ENCODE data around the gene ZNF284.

Gene ZNF284

DNA sequence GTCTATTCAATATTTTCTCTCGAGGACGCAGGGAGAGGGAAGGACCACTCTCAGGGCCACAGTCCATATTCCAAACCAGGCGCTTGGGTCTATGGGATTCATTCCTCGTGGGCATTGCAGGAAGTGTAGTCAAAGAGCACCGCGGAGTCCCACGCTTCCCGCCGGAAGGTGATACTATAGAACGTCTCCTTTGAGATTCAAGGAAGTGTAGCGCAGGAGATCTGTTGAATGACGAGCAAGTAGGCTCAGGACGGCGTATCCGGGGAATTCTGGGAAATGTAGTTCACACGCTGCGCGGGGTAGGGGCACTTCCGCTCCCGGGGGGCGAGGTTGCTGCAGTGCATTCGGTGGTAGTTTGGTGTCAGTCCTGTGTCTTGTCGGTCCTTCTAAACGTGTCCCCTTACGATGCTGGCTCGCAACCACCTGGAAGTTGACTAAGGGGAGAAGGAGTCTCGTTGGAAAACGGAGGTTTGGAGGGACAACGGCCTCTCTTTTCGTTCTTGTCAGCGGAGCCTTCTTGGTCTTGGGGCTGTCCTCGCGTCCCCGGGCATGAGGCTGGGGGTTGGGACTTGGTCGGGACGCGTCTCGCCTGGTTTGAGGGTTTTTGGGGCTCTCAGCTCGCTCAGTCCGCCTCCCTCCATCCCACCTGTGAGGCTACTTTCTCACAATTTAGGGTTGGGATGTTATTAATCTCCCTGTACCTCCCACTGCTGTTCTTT, at the start of gene ZNF284:
ZNF284 (plus strand) TSS at position 336 of the 719 bp plus-strand sequence. CDS start 4,231 bp downstream, outside the sequence.
- peak; percentile 52 to 76 (median 68) for DNase-seq (ENCODE audit: low read depth in 4 of 4, low spot score in 1 of 4)

DNA sequence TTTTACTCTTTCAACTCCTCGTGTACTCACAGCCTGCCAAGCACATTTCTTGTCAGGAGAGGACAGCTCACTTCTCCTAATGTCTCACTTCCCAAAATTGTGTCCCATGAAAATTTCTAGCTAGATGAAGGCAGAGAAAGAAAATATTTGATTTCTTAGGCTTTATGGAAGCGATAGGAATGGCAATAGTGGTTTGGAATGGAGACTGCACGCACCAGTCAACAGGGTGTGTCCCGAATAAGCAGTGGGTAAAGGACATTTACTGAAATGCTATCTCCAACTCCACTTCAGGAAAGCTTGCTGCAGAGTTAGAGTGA, 47.1 kb upstream of the ZNF284 start:
- no peak for DNase-seq (ENCODE audit: low read depth in 4 of 4, low spot score in 1 of 4)

DNA sequence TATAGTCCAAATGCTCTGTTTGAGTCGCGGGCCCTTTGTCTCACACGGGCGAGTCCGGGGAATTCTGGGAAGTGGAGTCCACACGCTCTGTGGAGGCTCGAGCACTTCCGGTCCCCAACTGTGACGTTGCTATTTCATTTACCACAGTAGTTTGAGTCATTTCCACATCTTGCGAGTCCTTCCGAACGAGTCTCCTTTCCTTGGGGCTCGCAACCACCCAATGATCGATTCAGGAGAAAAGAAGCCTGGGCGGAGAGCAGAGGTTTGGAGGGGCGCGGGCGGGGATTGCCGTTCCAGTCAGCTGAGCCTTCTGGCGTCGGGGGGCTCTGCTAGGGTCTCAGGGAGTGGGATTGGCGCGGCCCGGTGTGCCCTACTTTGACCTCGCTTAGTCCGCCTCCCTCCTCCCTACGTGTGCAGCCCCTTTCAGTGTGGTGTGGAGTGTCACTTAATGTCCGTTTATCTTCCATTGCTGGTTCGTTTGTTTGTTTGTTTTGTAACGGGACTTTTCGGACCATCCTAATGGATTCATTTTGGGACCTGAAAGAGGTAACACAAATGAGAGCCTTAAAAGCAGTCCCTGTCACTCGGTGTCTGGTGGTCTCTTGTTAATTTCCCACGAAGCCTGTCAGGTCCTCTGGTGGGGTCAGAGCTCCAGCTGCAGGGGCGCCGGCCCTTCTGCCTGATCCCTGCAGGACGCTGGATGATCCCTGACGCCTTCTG, 46.6 kb upstream of the ZNF284 start, which contains the start of gene ZNF222:
ZNF222 (plus strand) TSS at position 163 of the 720 bp plus-strand sequence; CDS start at position 221, 58 bp downstream.
- DNase-seq (ENCODE audit: low read depth in 4 of 4, low spot score in 1 of 4), result peak; percentile 42 to 61 (median 58)

DNA sequence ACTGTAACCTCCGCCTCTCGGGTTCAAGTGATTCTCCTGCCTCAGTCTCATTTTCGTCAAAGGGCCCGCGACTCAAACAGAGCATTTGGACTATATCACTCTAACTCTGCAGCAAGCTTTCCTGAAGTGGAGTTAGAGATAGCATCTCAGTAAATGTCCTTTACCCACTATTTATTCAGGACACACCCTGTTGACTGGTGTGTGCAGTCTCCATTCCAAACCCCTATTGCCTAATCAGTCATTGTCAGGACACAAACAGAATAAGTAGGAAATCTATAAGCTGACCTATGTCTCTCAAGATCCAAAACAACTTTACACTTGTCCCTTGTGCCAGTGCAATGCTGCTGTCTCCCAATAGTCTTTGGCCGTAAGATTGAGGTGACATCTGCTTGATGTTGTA, 45.3 kb upstream of the ZNF284 start:
- DNase-seq (ENCODE audit: low read depth in 4 of 4, low spot score in 1 of 4), result no peak

DNA sequence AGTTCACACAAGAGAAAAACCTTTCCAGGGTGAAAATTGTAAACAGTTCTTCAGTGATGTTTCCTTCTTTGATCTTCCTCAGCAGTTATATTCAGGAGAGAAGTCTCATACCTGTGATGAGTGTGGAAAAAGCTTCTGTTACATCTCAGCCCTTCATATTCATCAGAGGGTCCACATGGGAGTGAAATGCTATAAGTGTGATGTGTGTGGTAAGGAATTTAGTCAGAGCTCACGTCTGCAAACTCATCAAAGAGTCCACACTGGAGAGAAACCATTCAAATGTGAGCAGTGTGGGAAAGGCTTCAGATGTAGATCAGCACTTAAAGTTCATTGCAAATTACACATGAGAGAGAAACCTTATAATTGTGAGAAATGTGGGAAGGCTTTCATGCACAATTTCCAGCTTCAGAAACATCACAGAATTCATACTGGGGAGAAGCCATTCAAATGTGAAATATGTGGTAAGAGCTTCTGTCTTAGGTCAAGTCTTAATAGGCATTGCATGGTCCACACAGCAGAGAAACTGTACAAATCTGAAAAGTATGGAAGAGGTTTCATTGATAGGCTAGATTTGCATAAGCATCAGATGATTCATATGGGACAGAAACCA, 39.9 kb upstream of the ZNF284 start:
- no peak for DNase-seq (ENCODE audit: low read depth in 4 of 4, low spot score in 1 of 4)

DNA sequence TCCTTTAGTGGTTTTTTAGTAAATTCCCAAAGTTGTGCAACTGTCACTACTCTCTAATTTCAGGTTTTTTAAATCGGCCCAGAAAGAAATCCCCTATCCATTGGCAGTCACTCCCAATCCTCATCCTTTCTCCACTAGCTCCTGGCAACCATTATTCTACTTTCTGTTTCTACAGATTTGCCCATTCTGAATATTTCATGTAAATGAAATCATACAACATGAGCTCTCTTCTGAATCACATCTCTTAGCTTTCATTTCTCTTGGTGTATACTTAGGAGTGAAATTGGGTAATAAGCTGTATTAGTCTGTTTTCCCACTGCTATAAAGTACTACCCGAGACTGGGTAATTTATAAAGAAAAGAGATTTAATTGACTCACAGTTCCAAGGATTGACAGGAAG, 29.8 kb upstream of the ZNF284 start:
- DNase-seq (ENCODE audit: low read depth in 4 of 4, low spot score in 1 of 4), result no peak

DNA sequence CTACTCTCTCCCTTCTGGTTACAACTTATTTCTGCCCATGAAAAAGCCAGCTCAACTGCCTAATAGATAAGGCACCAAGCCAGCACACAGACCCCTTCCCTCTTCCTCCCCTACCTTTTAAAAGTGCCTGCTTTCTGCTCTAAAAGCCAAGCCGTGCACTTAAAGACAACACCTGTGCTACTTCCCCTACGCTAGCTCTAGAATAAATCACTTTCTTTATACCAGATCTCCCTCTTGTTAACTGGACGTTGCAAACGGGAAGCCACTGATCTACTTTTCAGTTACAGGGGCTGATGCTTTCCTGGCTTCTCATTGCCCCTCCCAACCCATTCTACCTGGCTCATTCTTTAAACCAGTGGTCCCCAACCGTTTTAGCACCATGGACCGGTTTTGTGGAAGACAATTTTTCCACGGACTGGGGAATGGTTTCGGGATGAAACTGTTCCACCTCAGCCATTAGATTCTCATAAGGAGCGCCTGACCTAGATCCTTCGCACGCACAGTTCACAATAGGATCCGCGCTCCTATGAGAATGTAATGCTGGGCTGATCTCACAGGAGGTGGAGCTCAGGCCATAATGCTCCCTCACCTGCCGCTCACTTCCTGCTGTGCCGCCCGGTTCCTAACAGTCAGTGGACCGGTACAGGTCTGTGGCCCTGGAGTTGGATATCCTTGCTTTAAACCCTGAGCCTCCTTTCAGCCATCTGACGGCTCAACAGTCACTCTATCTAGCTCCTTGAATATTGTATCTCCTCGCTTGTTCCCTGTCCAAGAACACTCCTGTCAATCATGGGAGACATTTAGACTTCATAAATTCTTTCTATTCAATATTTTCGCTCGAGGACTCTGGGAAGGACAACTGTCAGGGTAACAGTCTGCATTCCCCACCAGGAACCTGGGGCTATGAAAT, 21.0 kb upstream of the ZNF284 start:
- no peak for DNase-seq (ENCODE audit: low read depth in 4 of 4, low spot score in 1 of 4)

DNA sequence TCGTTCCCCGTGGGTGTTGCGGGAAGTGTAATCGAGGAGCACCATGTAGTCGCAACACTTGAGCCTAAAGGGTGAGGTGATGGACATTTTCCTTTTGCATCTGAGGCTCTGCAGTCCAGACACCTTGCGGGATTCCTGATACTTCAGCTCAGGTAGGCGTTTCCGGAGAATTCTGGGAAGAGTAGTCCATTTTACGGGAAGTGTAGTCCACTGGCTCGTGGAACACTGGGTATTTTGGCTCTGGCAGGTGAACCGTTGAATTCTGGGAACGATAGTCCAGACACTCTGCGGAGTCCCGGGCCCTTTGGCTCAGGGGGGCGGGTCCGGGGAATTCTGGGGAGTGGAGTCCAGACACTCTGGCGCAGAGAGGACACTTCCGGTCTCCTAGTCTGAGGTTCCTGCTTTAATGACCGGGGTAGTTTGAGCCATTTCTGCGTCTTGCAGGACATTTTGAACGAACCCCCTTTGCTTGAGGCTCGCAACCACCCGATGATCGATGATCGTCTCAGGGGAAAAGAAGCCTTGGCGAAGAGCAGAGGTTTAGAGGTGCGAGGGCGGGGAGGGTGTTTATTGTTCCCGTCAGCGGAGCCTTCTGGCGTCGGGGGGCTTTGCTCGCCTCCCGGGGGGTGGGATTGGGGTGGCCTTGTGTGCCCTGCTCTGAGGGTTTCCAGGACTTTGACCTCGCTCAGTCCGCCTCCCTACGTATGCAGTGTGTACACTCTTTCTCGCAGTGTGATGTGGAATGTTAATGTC, 20.1 kb upstream of the ZNF284 start, which contains the start of gene ZNF223:
ZNF223 (plus strand) TSS at position 387 of the 753 bp plus-strand sequence. CDS start 3,141 bp downstream, outside the sequence.
- DNase-seq (ENCODE audit: low read depth in 4 of 4, low spot score in 1 of 4), result peak in 3 of 4 experiments; percentile 34 to 56 (median 54)

DNA sequence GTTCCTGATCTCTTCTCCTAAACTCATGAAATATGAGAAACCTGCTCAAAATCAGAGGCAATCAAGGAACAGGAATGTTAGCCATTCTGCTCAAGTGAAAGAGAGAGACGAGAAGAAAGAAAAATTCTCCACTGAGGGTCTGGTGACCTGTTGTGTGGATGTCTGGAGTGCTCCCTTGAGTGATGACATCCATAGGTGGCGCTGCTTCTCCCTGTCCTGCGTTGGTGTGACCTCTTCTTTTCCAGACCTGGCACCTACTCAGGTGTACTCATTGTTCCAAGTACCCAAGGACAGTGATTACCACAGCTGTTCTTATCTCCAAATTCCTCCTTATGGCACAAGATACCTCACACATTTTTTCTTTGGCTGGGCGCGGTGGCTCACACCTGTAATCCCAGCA, 16.1 kb upstream of the ZNF284 start:
- no peak for DNase-seq (ENCODE audit: low read depth in 4 of 4, low spot score in 1 of 4)

DNA sequence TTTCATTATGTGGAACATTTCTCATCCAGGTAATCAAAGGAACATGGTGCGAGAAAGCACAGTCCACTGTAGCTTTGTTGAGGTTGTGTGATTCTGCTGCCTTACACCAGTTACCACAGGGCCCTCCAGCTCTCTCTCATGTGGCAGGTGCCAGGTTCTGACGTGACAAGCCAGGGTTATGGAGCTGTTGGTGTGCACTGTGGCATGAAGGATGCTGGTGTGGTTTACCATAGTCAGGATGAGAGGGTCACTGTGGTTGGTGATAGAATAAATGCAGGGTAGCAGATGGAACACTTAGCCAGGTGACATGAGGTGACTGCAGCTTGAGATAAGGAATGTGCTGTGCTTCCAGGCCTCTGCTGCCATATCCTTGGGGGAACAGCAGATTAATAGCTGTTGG, 12.7 kb upstream of the ZNF284 start:
- no peak for DNase-seq (ENCODE audit: low read depth in 4 of 4, low spot score in 1 of 4)

DNA sequence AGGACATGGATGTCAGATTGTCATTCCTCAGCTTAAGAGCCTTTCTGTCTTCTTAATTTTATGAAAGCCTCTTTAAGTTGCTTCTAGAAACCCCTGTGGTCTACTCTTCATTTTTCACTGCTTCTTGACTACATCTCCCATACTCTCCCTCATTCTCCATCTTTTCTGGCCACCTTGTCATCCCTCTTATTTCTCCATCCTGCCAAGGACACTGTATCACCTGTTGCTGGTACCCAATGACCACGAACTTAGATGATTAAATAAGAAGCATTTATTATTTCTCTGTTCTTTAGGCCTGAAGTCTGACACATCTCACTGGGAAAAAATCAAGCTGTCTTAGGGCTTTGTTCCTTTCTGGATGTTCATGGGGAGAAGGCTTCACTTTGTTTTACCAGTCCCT, 10.9 kb upstream of the ZNF284 start:
- no peak for DNase-seq (ENCODE audit: low read depth in 4 of 4, low spot score in 1 of 4)

DNA sequence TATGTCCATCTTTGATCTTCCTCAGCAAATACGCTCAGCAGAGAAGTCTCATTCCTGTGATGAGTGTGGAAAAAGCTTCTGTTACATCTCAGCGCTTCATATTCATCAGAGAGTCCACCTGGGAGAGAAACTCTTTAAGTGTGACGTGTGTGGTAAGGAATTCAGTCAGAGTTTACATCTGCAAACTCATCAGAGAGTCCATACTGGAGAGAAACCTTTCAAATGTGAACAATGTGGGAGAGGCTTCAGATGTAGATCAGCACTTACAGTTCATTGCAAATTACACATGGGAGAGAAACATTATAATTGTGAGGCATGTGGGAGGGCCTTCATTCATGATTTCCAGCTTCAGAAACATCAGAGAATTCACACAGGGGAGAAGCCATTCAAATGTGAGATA, 5.7 kb upstream of the ZNF284 start:
- no peak for DNase-seq (ENCODE audit: low read depth in 4 of 4, low spot score in 1 of 4)

DNA sequence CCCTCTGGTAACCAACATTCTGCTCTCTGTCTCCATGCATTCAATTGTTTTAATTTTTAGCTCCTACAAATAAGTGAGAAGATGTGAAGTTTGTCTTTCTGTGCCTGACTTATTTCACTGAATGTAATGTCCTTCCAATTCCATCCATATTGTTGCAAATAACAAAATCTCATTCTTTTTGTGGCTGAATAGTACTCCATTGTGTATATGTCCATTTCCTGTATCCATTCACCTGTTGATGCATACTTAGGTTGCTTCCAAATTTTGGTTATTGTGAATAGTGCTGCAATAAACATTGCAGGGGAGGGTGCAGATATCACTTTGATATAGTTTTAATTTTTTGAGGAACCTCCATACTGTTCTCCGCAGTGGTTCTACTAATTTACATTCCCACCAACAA, 2.5 kb upstream of the ZNF284 start:
- DNase-seq (ENCODE audit: low read depth in 4 of 4, low spot score in 1 of 4), result no peak

DNA sequence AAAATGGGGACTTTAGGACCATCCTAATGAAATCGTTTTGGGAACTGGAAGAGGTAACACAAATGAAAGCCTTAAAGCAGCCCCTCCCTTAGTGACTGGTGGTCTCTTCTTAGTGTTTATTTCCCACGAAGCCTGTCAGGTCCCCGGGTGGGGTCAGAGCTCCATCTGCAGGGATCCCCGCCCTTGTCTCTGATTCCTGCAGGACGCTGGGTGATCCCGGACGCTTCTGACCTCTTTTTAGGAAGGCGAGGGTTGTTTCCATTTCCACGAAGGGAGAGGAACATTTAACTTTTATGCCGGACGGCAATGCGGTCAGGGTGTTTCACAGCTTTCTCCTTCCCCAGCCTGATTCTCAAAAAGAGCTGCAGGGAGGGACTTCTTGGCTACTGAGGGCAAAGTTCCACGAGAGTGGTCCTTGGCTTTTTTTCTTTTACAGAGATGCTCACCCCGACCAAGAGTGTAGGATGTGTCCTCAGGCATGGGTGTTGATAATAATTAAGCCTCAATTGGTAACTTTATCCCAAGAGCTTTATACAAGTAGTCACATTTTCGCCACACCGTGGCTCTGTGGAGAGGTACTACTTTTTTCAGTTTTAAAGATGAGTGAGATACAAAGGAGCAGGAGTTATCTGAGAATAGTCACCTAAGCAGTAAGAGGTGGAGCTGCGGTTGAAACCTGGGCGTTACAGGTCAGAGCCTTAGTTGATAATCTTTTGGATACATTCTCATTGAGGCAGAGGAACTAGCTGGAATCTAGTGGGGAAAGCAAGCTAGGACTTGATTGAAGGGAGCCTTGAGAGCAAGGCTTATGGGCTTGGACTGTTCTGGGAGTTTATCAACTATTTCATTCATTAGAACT, 813 bp downstream of the ZNF284 start:
- DNase-seq (ENCODE audit: low read depth in 4 of 4, low spot score in 1 of 4), result no peak

DNA sequence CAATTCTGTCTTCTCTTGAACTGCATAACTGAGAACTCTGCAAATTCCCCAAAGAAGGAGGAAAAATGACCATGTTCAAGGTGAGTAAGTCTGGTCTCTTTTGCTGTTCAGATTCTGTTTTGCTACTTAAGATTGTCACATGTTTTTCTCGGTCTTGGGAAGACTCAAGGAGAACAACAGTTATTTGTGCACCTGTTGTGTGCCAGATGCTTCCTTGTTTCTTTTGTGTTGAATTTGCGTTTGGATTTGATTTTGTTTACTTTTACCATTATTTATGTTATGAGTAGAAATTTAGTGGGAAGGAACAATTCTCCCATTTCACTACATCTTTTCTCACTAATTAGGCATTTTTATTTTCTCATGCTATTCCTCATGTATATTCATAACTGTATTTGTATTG, 4.4 kb downstream of the ZNF284 start:
- no peak for DNase-seq (ENCODE audit: low read depth in 4 of 4, low spot score in 1 of 4)

DNA sequence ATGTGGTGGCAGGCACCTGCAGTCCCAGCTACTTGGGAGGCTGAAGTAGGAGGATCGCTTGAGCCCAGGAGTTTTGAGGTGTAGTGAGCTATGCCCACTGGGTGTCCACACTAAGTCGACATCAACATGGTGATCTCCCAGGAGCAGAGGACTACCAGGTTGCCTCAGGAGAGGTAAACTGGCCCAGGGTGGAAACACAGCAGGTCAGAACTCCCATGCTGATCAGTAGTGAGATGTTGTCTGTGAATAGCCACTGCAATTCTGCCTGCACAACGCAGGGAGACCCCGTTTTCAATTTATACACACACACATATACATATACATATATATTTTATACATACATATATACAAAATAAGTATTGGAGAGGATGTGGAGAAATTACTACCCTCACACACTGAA, 20.1 kb downstream of the ZNF284 start:
- DNase-seq (ENCODE audit: low read depth in 4 of 4, low spot score in 1 of 4), result no peak

DNA sequence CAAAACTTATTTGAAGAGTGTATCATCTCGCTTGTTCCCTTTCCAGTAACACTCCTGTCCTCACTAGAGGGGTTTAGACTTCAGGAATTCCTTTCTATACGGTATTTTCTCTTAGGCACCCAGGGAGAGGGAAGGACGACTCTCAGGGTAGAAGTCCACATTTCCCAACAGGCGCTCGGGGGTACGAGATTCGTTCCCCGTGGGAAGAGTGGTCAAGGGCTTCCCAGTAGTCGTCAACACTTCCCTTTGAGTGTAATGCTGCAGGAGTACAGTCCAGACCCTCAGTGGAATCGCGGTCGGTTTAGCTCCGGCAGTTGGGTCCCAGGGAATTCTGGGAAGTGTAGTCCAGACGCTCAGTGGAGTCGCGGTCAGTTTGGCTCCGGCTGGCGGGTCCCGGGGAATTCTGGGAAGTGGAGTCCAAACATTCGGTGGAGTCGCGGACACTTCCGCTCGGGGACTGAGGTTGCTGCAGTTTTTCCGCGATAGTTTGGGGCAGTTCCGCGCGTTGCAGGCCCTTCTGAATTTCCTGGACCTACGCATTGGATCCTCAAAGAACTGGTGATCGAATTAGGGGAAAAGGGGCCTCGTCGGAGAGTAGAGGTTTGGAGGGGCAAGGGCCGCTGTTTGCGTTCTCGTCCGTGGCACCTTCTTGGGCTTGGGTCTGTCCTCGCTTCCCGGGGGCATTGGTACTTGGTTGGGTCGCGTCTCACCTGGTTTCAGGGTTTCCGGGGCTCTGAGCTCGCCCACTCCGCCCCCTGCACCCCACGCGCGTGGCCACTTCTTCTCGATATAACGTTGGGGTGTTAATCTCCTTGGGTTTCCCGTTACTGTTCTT, 22.2 kb downstream of the ZNF284 start, which contains the start of gene ZNF224:
ZNF224 (plus strand) TSS at position 431 of the 835 bp plus-strand sequence. CDS start 3,513 bp downstream, outside the sequence.
- DNase-seq (ENCODE audit: low read depth in 4 of 4, low spot score in 1 of 4), result peak; percentile 51 to 76 (median 70)

DNA sequence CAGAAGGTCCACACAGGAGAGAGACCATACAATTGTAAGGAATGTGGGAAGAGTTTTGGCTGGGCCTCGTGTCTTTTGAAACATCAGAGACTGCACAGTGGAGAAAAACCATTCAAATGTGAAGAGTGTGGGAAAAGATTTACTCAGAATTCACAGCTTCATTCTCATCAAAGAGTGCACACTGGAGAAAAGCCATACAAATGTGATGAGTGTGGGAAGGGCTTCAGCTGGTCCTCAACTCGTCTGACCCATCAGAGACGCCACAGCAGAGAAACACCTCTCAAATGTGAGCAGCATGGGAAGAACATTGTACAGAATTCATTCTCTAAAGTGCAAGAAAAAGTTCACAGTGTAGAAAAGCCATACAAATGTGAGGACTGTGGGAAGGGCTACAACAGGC, 35.8 kb downstream of the ZNF284 start:
- DNase-seq (ENCODE audit: low read depth in 4 of 4, low spot score in 1 of 4), result no peak
